HG02981 (cell line): Measurements from ENCODE around the gene NISCH.

ENCODE experiments used
- ATAC-seq: cut with Tn5 transposase; IDR thresholded peaks from one replicate; pipeline ENCODE4 v1.9.1; 2021; ENCODE audit warnings: mild to moderate bottlenecking, moderate library complexity; ENCODE audit not compliant: unreplicated experiment

Gene NISCH

DNA sequence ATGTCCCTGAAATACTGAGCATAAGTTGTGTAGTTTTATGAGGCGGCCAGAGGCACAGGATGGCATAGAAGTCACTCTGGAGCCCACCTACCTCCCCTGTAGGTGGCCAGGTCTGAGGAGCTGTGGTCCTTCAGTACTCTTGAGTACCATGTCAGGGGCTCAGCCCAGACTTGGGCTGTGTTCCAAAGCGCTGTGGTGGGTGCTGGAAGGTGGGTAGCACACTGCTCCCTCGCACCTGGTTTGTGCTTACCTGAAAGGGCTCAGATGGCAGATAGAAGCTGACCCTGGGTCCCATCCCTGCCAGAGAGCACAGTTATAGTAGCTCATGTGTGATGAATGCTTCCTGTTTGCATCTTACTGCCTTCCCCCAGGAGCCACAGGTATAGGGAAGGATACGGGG lies 15.5 kb downstream of the NISCH start:
- no peak for ATAC-seq

DNA sequence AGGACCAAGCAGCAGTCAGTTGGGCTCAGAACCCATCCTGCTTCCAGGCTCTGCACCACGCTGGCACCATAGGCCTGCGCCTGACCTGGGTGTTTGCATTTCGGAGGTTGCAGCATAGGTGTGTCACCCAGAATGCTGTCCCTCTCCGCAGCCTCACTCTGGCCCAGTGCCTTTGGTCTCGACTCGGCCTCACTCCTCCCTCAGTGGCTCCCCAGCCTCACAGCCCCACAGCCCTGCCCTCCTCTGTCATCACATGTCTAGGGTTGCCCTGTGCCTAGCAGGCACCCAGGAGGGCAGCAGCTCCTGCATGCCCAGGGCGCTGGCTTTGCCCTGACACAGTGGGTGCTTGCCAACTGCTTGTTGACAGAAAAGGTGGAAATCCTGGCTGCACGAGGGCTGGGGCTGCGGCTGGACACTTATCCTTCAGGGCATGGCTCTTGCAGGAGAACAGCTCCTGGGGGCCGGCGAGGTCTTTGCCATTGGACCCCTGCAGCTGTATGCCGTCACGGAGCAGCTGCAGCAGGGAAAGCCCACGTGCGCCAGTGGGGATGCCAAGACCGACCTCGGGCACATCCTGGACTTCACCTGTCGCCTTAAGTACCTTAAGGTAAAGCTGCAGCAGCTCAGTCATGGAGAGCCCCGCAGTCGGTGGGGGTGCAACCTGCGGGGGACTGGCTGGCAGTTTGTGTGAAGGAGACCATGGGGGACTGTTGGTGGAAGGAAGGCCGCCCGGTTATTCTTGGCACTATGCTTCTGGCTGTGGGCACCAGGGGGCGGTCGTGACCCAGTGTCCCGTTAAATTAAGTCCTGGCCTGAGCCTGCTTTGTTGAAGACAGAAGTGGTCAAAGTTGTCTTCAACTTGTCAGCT lies 16.2 kb downstream of the NISCH start:
- no peak for ATAC-seq

DNA sequence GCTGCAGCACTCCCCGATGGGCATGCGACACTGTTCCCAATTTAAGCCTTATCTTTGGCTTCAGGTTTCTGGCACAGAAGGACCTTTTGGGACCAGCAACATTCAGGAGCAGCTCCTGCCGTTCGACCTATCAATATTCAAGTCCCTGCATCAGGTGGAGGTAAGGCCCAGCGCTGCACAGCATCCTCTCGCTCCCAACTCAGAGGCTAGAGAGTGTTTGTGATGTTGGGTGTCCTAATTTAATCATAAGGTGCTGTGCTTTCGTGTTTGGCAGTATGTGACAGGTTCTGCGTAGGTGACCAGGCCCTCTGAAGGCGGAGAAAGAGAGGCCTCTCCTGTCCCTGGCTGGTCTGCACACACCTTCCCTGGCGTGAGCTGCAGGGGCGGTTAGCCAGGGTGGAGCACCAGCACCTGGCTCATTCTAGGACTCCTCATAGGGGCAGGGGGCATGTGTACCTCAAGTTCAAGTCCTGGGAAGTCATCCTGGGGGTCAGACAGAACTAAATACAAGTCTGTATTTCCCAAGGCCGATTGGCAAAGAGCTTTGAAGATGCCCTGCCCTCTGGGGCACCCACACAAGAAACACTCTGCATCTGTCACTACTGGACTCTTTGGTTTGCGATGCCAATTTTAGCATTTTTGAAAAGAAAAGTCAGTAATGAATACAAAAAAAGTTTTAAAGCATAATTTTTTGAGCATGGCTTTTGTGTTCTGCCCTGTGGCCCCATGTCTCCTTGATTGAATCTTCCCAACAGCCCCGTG lies 17.0 kb downstream of the NISCH start:
- no peak for ATAC-seq

DNA sequence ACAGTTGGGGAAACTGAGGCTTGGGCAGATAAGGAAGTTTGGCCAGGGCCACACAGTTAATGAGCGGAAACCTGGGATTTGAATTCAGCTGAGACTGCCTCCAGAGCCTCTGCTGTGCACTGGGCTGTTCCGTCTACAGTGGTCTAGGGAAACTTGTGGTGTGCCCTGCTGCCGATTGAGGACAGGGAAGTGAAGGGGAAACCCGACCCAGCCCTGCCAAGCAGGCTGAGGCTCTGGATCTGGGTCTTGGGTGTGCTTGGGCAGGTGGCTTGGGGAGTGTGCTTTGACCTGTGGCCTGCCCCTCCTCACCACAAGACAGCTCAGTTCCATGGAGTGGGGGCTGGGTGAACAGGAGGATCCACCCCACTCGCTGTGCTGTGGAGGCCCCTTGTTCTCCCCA lies 17.6 kb downstream of the NISCH start:
- ATAC-seq = no peak

DNA sequence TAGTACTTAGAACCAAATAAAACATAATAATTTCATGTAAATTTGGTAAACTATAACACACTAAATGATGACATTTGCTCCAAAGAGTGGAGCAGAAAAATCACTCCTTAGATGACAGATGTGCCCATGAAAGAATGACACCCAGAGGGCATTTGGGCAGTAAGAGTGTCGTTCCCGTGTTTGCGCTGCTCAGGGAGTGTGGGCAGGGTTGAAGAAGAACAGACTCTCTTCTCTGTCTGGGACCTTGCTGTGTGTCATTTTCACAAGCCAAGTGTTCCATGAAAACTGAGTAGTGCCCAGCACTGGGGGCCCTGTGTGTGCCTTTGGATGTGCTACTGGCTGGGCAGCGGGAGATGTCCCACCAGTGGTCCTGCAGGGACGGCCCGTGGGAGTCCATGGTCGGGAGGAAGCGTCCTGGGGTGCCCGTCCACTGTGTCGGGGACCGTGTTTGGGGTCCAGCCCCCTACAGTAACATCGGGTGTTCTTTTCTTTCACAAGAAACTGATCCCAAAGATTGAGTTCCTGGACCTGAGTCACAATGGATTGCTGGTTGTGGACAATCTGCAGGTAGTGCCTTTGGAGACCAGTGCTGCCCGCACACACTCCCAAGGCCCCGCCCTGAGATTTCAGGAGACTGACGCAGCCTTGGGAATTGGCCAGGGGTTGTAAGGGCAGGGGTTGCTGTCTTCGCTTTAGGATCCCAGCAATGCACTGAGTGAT lies 21.8 kb downstream of the NISCH start:
- ATAC-seq = no peak

DNA sequence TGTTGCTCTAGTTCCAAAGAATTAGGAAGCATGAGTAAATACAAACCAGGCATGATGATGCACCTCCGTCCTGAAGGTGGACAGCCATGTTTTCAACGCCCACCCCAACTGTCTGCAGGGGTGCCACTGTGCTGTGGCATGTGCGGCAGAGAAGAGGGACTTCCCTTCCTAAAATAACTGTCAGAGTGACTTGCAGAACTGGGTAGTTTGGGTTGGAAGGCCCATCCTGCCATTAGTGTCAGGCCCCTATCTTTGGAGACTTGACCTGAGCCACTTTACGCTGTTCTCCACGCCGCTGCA lies 22.3 kb downstream of the NISCH start:
- no peak for ATAC-seq

DNA sequence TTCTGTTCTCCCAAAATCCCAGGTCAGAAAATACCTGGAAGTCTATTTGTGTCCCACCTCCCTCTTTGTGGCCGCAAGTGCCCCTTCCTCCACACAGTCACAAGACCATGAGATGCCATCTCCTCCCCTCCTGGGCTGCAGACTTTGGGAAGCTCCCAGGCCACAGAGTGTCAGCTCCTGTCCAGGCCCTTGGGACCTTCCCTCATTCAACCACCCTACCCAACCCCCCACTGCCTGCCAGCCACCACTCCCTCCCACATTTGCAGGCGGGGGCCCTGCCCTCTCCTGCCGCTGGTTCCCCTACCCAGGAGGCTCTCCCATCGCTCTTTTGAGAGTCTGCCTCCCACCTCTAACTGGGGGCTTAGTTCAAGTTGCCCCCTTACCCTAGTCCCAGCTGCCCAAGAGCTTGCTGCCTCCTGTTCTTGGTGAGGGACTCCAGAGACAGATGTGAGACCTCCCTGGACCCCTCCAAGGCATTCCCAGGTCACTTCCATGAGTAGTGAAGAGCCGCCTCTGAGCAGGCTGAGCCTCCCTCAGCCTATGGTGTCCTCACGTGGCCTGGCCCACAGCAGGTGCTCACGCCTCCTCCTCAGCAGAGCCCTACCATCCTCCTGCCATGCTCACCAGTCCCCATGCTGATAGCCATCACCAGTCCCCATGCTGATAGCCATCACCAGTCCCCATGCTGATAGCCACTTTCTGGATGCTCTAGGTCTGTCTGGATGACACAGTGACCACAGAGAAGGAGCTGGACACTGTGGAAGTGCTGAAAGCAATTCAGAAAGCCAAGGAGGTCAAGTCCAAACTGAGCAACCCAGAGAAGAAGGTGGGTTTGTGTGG lies 23.9 kb downstream of the NISCH start:
- ATAC-seq = no peak

DNA sequence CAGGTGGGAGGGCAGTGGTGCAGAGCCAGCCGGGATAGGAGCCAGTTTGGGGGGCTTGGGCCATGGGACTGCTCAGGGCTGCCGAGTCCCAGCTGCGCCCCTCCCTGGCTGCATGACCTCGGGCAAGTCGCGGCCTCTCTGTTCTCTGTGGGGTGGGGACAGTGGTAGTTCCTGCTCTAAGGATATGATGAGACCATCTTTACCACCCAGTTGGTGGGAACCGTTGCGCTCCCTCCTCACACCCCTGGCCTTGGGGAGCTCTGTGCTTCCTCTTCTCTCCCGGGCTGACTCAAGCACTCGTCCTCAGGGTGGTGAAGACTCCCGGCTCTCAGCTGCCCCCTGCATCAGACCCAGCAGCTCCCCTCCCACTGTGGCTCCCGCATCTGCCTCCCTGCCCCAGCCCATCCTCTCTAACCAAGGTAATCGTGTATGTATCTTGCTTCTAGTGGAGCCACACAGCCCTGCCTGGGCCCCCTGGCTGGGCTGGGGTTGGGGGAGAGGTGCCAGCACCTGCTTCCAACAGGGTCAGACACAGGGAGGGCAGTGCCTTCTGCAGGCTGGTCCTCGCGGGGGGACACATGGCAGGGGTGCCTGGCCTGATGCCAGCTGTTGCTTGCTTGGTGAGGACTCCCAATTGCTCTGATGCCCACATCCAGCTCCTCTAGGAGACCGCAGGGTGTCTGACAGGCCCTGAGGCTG lies 24.6 kb downstream of the NISCH start:
- no peak for ATAC-seq

DNA sequence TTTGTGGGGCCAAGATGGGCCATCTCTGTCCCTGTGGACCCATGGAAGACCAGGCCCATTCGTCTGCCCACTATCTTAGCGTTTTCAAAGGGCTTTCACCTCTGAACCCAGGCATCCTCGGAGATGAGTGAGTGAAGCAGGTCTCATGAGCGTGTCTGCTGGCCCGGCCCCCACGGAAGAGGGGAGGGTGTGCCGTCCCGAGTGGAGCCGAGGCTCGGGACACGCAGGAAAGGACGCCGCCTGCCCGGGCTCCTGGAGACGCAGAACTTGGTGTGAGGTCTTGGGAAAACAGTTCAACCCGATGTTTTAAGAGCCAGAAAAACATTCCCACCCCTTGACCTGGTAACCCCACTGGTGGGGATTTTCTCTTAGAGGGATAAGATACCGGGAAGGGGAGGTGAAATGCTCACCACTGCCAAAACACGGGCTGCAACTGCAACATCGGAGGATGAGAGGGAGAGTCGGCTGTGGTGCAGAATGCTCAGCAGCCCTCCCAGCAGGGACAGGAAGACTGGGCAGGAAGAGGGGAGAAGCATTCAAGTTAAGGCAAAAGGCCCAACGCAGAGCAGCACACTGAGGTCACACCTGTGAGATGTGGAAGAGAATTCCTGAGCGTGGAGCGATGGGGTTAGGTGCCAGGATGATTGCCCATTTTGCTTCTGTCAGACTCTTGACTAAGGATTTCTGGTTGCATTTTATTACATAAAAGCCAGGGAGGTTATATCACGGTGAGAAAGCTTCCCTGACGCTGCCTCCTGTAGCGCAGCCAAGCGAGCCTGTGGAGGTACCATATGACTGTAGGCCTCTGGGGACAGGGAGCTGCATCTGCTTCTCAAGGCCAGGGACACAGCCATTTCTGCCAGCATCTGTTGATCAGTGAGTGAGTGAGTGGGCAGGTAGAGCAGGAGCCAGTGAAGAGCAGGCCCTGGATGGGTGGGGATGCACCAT lies 25.6 kb downstream of the NISCH start:
- no peak for ATAC-seq

DNA sequence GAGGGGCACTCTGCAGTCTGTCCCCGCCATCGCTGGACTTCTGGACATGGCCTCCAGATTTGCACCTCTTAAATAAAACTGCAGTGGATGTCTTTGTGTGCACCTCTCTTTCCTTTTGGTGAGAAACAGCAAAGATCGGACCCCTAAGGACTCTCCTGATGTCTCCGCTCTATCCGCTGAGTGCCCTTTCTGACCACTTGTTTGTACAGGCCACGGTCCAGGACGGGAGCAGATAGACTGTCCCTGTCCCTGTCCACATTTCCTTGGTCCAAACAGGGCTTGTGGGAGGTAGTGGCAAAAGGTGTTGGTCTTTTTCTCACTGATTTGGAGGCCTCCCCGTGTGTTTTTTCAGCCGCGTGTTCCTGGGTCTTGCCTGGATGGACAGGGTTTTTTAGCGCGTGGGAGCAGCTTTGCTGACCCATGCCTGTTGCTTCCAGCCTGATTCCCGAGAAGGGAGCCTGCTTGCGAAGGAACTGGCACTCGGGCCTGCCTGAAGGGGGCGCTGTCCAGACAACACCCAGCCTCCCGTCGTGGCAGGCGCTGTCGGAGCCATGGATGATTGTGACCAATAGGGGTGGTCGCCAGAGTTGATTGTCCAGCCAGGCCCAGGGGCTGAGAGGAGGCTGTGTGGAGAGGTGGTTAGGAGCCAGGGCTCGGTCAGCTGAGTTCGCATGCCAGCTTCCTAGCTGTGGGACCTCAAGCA lies 26.6 kb downstream of the NISCH start:
- no peak for ATAC-seq

DNA sequence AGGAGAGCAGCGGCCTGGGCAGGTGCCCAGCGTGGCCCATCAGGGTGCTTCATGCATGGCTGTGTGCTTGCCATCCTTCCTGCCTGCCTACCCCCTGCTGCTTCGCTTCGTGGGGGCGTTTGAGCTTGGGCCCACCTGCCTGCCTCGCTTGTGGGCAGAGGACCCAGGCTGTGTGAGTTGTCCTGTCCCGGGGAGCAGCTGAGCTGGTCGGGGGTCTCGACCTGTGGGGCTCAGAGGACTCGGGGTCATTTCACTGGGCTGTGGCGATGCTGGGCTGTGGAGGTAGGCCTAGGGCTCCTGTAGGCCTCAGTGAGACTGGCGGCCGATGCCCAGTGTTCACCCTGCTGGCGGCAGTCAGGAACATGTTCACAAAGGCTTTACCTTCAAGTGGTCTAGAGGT lies 27.7 kb downstream of the NISCH start:
- ATAC-seq = no peak

DNA sequence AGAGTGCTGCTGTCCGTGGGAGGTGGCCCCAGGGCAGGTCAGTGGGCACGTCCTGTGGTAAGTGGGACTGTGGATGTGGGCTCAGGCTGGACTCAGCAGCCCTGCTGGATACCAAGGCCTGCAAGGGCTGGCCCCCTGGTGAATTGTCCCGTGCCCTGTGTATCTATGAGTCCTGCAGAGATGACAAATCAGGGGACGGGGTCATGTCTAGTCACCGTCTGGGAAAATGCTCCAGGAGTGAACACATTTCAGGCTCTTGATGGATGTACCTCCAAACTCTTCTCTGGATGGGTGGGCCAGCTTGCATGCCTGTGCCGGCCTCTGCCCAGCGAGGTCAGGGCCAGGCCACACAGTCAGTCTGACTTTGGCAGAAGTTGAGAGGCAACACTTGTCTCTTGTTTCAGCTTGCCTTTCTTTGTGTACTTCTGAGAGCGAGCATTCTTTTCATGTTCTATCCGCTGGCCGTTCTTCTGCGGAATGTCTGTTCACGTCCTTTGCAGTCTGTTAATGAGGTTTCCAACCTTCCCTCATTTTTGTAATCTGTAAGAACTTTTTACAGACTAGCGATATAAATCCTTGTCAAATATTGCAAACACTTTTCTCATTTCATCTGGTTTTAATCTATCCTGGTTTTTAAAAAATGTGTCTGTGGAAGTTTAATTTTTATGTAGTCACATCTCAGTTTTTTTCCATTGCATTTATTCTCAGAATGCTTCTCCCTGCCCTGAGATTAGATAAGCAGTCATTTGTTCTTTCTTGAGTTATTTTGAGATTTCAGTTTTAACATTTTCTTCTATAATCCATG lies 28.4 kb downstream of the NISCH start:
- ATAC-seq = no peak

DNA sequence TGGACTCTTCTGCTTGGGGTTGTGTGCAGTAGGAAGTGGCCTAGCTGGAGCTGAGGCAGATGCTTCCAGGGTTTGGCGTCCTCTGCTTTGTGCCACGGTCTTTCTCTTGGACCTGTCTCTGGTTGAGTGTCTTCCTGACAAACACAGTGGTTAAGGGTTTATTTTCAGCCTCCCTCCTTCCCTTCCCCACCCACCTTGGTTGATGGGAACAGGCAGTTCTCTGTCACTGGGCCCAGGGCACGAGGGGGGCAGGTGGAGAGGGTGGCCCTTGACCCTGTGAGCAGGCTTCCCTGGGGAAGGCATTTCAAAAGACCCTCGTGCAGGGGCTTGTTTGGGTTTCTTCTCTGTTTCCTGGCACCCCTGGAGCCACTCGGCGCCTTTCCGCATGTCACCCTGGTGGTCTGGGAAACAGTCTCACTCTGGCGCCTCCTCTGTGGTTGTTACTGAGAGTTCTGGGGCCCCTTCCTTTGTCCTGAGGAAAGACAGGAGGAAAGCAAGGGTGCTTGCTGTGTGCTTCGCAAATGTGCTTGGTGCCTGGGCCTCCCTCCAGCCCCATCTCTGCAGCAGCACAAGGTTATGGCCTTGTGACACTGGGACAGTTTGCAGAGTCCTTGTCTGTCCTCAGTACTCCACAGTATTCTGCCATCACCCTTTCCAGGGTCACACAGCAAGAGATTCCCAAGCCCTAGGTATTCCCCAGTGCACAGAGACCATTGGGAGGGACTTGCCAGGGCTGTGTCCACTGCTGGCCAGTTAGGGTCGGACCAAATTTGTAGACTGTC lies 29.5 kb downstream of the NISCH start:
- ATAC-seq = no peak

DNA sequence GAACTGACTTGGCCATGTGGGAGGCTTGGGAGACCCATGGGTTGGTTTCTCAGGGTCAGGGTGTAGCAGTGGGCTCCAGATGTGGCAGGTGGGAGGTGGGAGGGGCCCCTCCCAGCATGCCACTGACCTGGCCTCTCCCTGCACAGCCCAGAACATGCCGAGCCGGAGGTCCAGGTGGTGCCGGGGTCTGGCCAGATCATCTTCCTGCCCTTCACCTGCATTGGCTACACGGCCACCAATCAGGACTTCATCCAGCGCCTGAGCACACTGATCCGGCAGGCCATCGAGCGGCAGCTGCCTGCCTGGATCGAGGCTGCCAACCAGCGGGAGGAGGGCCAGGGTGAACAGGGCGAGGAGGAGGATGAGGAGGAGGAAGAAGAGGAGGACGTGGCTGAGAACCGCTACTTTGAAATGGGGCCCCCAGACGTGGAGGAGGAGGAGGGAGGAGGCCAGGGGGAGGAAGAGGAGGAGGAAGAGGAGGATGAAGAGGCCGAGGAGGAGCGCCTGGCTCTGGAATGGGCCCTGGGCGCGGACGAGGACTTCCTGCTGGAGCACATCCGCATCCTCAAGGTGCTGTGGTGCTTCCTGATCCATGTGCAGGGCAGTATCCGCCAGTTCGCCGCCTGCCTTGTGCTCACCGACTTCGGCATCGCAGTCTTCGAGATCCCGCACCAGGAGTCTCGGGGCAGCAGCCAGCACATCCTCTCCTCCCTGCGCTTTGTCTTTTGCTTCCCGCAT lies 31.8 kb downstream of the NISCH start:
- no peak for ATAC-seq

DNA sequence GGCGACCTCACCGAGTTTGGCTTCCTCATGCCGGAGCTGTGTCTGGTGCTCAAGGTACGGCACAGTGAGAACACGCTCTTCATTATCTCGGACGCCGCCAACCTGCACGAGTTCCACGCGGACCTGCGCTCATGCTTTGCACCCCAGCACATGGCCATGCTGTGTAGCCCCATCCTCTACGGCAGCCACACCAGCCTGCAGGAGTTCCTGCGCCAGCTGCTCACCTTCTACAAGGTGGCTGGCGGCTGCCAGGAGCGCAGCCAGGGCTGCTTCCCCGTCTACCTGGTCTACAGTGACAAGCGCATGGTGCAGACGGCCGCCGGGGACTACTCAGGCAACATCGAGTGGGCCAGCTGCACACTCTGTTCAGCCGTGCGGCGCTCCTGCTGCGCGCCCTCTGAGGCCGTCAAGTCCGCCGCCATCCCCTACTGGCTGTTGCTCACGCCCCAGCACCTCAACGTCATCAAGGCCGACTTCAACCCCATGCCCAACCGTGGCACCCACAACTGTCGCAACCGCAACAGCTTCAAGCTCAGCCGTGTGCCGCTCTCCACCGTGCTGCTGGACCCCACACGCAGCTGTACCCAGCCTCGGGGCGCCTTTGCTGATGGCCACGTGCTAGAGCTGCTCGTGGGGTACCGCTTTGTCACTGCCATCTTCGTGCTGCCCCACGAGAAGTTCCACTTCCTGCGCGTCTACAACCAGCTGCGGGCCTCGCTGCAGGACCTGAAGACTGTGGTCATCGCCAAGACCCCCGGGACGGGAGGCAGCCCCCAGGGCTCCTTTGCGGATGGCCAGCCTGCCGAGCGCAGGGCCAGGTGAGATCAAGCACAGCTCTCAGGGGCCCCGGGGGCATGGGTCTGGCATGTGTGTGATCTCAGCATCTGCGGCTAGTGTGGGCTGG lies 32.6 kb downstream of the NISCH start:
- ATAC-seq = no peak
